PC-9 (cell line): Measurements from ENCODE around the gene MYO6. TPM values are rescaled to one million over a fixed set of nuclear protein-coding genes. Genes with fewer than 3 reads are reported as not detected.
A peak's percentile ranks its signal among the peaks of the same experiment; 100 is the strongest.

Experiments
- BruUV-seq: library from RNA; stranded (reverse); fragments of 400-500 nt; replicated peaks from 2 replicates; lab custom pipeline; 2021; lab: Mats Ljungman, UMichigan
- CTCF ChIA-PET: fragments of 300-600 bp; sonication (Branson Sonifier 250); formaldehyde crosslinking; loops from one replicate; lab custom pipeline; 2022; ENCODE audit warnings: antibody characterized with exemption; lab: Charles Lee
- POLR2A ChIA-PET: fragments of 300-600 bp; sonication (Branson Sonifier 250); formaldehyde crosslinking; loops from one replicate; lab custom pipeline; 2022; ENCODE audit warnings: antibody characterized with exemption; ENCODE audit not compliant: unreplicated experiment; lab: Charles Lee
- DNase-seq, 2 experiments: peaks; one replicate each; pipeline versions ENCODE4 v3.0.0 to v3.0.0-alpha.2; 2015 to 2022; ENCODE audit warnings: mixed read lengths in 1 of 2
- H2AFZ ChIP-seq: fragments of 200-600 bp; sonication (generic); 2 replicates; pipeline ENCODE4 v1.8.1; 2017; ENCODE audit warnings: antibody characterized with exemption
- H3F3A ChIP-seq: fragments of 200-600 bp; sonication (generic); 2 replicates; pipeline ENCODE4 v1.8.1; 2017; ENCODE audit warnings: antibody characterized with exemption, mild to moderate bottlenecking, low read depth; ENCODE audit not compliant: insufficient read depth
- H3K27ac ChIP-seq: fragments of 200-600 bp; sonication (generic); 2 replicates; pipeline ENCODE4 v1.6.1; 2016; ENCODE audit warnings: mixed run types
- H3K27me3 ChIP-seq: fragments of 200-600 bp; sonication (generic); 2 replicates; pipeline ENCODE4 v1.6.1; 2016; ENCODE audit warnings: low read depth, mixed run types; ENCODE audit not compliant: insufficient read depth
- H3K36me3 ChIP-seq: fragments of 200-600 bp; sonication (generic); 2 replicates; pipeline ENCODE4 v1.6.1; 2016; ENCODE audit warnings: low read depth, mixed run types
- H3K4me1 ChIP-seq: fragments of 200-600 bp; sonication (generic); replicated peaks from 2 replicates; pipeline ENCODE4 v1.6.1; 2016; ENCODE audit warnings: mixed run types; ENCODE audit not compliant: insufficient read depth
- H3K4me2 ChIP-seq: fragments of 200-600 bp; sonication (generic); 2 replicates; pipeline ENCODE4 v1.6.1; 2017; ENCODE audit warnings: mixed run types
- H3K4me3 ChIP-seq: fragments of 200-600 bp; sonication (generic); 2 replicates; pipeline ENCODE4 v1.6.1; 2016; ENCODE audit warnings: mixed run types
- H3K79me2 ChIP-seq: fragments of 200-600 bp; sonication (generic); 2 replicates; pipeline ENCODE4 v1.6.1; 2017; ENCODE audit warnings: low read depth, mixed run types
- H3K9me2 ChIP-seq: fragments of 200-600 bp; sonication (generic); 2 replicates; pipeline ENCODE4 v1.8.1; 2017; ENCODE audit warnings: mild to moderate bottlenecking; ENCODE audit not compliant: insufficient read depth
- H3K9me3 ChIP-seq: fragments of 200-600 bp; sonication (generic); 2 replicates; pipeline ENCODE4 v1.8.1; 2016; ENCODE audit warnings: low read depth; ENCODE audit not compliant: insufficient read depth
- H4K20me1 ChIP-seq: fragments of 200-600 bp; sonication (generic); 2 replicates; pipeline ENCODE4 v1.8.1; 2017; ENCODE audit not compliant: insufficient read depth
- EZH2 ChIP-seq: fragments of 200-600 bp; sonication (generic); IDR thresholded peaks from 2 replicates; pipeline ENCODE4 v1.8.0; 2017; ENCODE audit warnings: antibody characterized with exemption, low read depth
- intact Hi-C: fragments of 100-400 bp; cut with micrococcal nuclease; formaldehyde crosslinking; loops from one replicate; pipeline ENCODE4 v1.10.0; 2022; ENCODE audit not compliant: unreplicated experiment
- total RNA-seq: library from RNA; stranded (reverse); gene quantifications from 2 replicates; pipeline ENCODE4 v1.2.3, GENCODE V29; 2021
- TF ChIP-seq, protein P1 (sequence below): fragments of 200-600 bp; sonication (generic); conservative IDR thresholded peaks from 2 replicates; pipeline ENCODE4 v1.6.1; 2017; ENCODE audit warnings: mixed run types, antibody characterized with exemption, mild to moderate bottlenecking, moderate library complexity

The MYO6 gene
- total RNA-seq, 1 experiment from 2014 or later: 93.0 TPM

DNA sequence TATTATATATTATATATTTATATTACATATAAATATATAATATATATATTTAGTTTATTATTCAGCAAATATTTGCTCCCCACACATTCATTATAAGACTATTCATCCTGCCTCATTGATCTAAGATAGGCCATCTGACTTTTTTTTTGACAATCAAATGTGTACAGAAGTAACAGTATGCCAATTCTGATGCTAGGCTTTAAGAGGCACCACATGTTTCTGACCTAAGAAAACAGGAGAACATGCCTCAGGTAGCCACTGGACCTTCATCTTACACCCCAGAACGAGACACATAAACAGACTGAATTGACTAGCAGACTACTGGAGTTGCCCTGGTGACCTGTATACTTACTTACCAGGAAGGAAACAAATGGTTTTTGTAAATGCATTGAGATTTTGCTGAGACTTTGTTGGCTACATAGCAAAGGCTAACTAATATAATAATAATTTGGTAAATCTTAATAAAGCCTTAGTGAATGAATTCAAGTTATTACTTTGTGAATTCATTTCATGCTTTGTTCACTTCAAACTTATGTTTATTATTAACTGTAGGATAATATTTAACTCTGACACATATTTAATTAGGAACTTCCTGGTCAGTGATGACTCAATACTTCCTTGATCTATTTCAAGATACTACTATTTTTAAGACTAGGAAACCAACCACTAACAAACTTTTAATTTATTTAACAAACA is 13.4 kb upstream of the MYO6 start:
- TF ChIP-seq, protein P1, sequence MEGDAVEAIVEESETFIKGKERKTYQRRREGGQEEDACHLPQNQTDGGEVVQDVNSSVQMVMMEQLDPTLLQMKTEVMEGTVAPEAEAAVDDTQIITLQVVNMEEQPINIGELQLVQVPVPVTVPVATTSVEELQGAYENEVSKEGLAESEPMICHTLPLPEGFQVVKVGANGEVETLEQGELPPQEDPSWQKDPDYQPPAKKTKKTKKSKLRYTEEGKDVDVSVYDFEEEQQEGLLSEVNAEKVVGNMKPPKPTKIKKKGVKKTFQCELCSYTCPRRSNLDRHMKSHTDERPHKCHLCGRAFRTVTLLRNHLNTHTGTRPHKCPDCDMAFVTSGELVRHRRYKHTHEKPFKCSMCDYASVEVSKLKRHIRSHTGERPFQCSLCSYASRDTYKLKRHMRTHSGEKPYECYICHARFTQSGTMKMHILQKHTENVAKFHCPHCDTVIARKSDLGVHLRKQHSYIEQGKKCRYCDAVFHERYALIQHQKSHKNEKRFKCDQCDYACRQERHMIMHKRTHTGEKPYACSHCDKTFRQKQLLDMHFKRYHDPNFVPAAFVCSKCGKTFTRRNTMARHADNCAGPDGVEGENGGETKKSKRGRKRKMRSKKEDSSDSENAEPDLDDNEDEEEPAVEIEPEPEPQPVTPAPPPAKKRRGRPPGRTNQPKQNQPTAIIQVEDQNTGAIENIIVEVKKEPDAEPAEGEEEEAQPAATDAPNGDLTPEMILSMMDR: no peak
- TF ChIP-seq EZH2: no peak
- Histone ChIP-seq H3K4me3 (peak overlapping the region; percentile 8; the same call in 1 of the 2 replicates), H3K36me3 (no peaks in the 10 kb centered on the region), H3K27me3 (no peaks in the 10 kb centered on the region), H3K9me3 (no peaks in the 10 kb centered on the region; the same call in 1 of the 2 replicates), H3K27ac (peak overlapping the region; percentile 92), H3K4me1 (peaks cover 23% of the 10 kb centered on the region), H3K4me2 (peak overlapping the region; percentile 74), H3K9me2 (no peaks in the 10 kb centered on the region), H3F3A (peaks cover 12% of the 10 kb centered on the region), H3K79me2 (no peaks in the 10 kb centered on the region), H4K20me1 (no peaks in the 10 kb centered on the region), H2AFZ (no peak overlapping the region)
- CTCF ChIA-PET: no interaction called here
- intact Hi-C loops: no loop called here
- DNase-seq: peak; percentile 35 to 83
- POLR2A ChIA-PET: no interaction called here
- BruUV-seq: no TSS peak

DNA sequence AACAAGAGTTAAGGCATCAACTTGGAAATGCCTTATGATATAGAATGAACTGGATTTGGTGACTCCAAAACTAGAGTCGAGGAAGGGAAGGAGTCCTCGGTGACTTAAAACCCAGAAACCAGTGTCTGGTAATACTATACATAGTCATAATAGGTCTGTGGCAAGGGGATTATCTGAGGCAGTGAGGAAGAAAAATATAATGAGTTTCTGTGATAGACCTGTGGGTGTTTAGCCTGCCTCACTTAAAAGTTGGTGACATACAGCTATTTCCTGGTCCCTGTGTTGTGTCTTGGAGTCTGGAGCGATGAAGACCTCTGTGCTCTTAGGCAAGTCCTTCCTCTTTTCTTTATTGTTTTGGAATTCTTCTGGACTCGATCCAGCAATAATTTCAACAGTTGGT is 5.1 kb upstream of the MYO6 start:
- Histone ChIP-seq H3F3A (peaks cover 21% of the 10 kb centered on the region), H3K4me1 (peaks cover 17% of the 10 kb centered on the region), H4K20me1 (no peaks in the 10 kb centered on the region), H3K27me3 (no peaks in the 10 kb centered on the region), H2AFZ (no peak overlapping the region), H3K9me3 (no peaks in the 10 kb centered on the region), H3K4me3 (no peak overlapping the region), H3K9me2 (no peaks in the 10 kb centered on the region), H3K4me2 (no peak overlapping the region), H3K27ac (no peak overlapping the region), H3K79me2 (no peaks in the 10 kb centered on the region), H3K36me3 (no peaks in the 10 kb centered on the region)
- intact Hi-C loops: no loop called here
- POLR2A ChIA-PET: no interaction called here
- no peak for DNase-seq
- CTCF ChIA-PET: no interaction called here
- BruUV-seq: no TSS peak
- no peak for TF ChIP-seq EZH2
- TF ChIP-seq, protein P1: no peak

DNA sequence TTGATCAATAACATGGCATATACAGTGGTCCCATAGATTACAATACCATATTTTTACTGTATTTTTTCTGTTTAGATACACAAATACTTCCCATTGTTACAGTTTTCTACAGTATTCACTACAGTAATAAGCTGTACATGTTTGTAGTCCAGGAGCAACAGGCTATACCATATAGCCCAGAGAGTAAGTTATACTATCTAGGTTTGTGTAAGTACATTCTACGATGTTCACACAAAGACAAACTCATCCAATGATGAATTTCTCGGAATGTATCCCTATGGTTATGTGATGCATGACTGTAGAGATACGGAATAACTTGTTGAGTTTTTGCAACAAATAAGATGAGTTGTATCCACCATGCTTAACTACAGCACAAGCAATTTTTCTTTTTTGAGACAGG is 3.6 kb upstream of the MYO6 start:
- Histone ChIP-seq H3K36me3 (no peaks in the 10 kb centered on the region), H4K20me1 (no peaks in the 10 kb centered on the region), H3K9me2 (no peaks in the 10 kb centered on the region), H3K79me2 (peaks cover 12% of the 10 kb centered on the region), H3K9me3 (no peaks in the 10 kb centered on the region), H3K4me2 (no peak overlapping the region), H3F3A (peaks cover 21% of the 10 kb centered on the region), H3K4me1 (peaks cover 17% of the 10 kb centered on the region), H3K27me3 (no peaks in the 10 kb centered on the region), H2AFZ (no peak overlapping the region), H3K27ac (no peak overlapping the region), H3K4me3 (no peak overlapping the region)
- TF ChIP-seq, protein P1: no peak
- TF ChIP-seq EZH2: no peak
- no peak for DNase-seq
- CTCF ChIA-PET: no interaction called here
- POLR2A ChIA-PET: no interaction called here
- intact Hi-C loops: no loop called here
- no TSS peak for BruUV-seq
